ENCODE results near the gene NEK7.

- no peak for TF ChIP-seq EZH2 (IDR thresholded peaks at IDR 0.05; ENCODE audit: insufficient read depth, poor library complexity, severe bottlenecking)
- TF ChIP-seq EZH2phosphoT487 (IDR thresholded peaks at IDR 0.05; ENCODE audit: insufficient read depth, low read depth), result no peak
Measured at GRCh38 chr1:198118134-198118533, 38.7 kb upstream of the NEK7 start.

Measured in GM23248 (cell line).